ENCODE results near the gene ST7. TPM values are rescaled to one million over a fixed set of nuclear protein-coding genes. Genes with fewer than 3 reads are reported as not detected.

ST7 gene
- total RNA-seq, 1 donor from 2014 or later = 48.6 TPM

GRCh38 chr7:117193564-117193963 is 240.3 kb downstream of the ST7 start:
- TF ChIP-seq, protein P1, sequence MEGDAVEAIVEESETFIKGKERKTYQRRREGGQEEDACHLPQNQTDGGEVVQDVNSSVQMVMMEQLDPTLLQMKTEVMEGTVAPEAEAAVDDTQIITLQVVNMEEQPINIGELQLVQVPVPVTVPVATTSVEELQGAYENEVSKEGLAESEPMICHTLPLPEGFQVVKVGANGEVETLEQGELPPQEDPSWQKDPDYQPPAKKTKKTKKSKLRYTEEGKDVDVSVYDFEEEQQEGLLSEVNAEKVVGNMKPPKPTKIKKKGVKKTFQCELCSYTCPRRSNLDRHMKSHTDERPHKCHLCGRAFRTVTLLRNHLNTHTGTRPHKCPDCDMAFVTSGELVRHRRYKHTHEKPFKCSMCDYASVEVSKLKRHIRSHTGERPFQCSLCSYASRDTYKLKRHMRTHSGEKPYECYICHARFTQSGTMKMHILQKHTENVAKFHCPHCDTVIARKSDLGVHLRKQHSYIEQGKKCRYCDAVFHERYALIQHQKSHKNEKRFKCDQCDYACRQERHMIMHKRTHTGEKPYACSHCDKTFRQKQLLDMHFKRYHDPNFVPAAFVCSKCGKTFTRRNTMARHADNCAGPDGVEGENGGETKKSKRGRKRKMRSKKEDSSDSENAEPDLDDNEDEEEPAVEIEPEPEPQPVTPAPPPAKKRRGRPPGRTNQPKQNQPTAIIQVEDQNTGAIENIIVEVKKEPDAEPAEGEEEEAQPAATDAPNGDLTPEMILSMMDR (IDR thresholded peaks at IDR 0.05) = no peak
- Histone ChIP-seq H3K36me3 (peaks cover 17% of the 10 kb centered on the region), H3K27me3 (no peaks in the 10 kb centered on the region), H3K4me3 (no peak overlapping the region), H3K27ac (no peak overlapping the region), H3K4me1 (no peaks in the 10 kb centered on the region), H3K9me3 (no peaks in the 10 kb centered on the region)
- DNase-seq (no peak), ATAC-seq (no peak)
- intact Hi-C loops (cut with DNase I) = no loop called here

DNA sequence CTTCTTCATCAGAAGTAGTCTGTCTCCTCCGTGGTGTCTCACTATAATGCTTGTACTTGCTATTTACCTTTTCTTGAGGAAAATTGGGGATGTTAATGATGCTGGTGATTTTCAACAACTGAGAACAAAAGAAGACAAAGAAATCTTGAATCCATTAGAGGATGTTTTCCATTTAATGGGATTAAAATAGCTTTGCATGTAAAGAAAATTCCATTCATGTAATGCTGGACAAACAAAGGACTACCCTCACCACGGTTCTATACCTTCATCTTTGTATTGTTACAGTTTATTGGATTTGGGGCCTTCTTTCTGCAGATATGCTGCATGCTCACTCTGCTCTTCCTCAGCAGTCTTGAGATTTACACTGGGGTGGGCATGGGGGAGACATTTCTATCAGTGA is 241.1 kb downstream of the ST7 start:
- H3K27ac ChIP-seq = no peak overlapping the region
- peaks cover 17% of the 10 kb centered on the region for H3K36me3 ChIP-seq
- intact Hi-C loops (cut with DNase I) = no loop called here
- no peaks in the 10 kb centered on the region for H3K27me3 ChIP-seq
- TF ChIP-seq, protein P1 (IDR thresholded peaks at IDR 0.05) = no peak
- no peaks in the 10 kb centered on the region for H3K9me3 ChIP-seq
- H3K4me1 ChIP-seq = no peaks in the 10 kb centered on the region
- no peak for DNase-seq
- no peak overlapping the region for H3K4me3 ChIP-seq
- ATAC-seq = no peak

DNA sequence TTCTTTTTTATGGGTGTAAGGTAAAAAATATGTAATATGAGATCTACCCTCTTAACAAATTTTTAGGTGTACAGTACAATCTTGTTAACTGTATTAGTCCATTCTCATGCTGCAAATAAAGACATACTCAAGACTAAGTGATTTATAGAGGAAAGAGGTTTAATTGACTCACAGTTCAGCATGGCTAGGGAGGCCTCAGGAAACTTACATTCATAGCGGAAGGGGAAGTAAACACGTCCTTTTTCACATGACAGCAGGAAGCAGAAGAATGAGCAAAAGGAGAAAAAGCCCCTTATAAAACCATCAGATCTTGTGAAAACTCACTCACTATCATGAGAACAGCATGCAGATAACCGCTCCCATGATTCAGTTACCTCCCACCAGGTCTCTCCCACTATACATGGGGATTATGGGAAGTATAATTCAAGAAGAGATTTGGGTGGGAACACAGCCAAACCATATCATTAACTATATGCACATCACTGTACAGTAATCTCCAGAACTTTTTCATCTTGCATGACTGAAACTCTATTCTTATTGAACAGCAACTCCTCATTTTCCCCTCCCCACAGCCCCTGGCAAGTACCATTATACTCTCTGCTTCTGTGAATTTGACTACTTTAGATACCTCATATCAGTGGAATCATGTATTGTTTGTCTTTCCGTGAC is 242.2 kb downstream of the ST7 start:
- H3K4me1 ChIP-seq = no peaks in the 10 kb centered on the region
- TF ChIP-seq, protein P1 (IDR thresholded peaks at IDR 0.05) = no peak
- no peak overlapping the region for H3K4me3 ChIP-seq
- H3K36me3 ChIP-seq = peaks cover 8% of the 10 kb centered on the region
- ATAC-seq = no peak
- no peak overlapping the region for H3K27ac ChIP-seq
- H3K9me3 ChIP-seq = no peaks in the 10 kb centered on the region
- no peaks in the 10 kb centered on the region for H3K27me3 ChIP-seq
- no peak for DNase-seq
- intact Hi-C loops (cut with DNase I) = no loop called here

DNA sequence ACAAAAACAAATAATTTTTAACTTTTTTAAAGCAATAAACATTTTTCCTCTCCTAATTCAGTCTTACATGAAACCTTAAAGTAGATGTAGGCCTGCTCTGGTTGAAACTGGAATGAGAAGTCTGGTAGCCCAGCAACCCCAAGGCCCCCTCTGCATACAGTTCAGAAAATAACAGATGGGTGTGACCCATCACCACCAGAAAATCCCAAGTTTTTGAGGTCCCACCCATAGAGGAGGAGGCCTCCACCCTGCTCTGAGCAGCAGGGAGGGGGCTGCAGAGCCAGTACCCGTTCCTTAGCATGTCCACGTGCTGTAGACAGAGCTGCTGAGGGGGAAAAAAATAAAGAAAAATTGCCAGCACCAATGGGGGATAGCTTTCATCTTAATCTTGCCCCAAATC is 246.8 kb downstream of the ST7 start:
- Histone ChIP-seq H3K4me1 (no peaks in the 10 kb centered on the region), H3K27ac (no peak overlapping the region), H3K36me3 (no peaks in the 10 kb centered on the region), H3K9me3 (no peaks in the 10 kb centered on the region), H3K4me3 (no peak overlapping the region), H3K27me3 (no peaks in the 10 kb centered on the region)
- ATAC-seq (no peak), DNase-seq (no peak)
- intact Hi-C loops (cut with DNase I) = no loop called here
- TF ChIP-seq, protein P1 (IDR thresholded peaks at IDR 0.05) = no peak

DNA sequence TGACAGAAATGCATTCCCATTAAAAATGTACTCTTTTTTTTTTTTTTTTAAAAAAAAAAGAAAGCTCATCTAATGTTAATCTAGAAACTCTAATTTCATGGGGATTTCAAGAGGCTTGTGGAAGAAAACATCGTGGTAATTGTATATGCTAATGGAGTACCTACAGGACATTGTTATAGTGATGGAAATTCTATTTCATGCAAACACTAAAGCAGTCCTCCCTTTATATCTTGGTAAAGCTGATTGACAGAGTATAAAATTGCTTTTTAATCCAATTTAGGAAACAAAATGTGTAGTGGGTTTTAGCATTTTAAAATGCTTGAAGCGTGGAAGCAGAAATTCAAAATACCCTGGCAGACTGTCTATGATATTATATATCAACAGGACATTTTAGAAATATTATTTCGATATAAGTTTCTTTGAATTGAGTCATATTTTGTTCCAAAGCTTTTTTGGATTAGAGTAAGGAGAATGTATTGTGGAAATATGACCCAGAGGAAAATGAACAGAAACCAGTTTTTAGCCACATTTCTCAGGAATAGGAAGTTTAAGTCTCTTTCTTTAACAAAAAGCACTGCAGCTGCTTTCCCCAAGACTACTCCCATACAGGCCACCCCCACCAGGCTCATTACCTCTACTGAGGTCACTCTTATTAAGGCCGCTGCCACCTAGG is 247.6 kb downstream of the ST7 start:
- Histone ChIP-seq H3K4me3 (no peak overlapping the region), H3K4me1 (no peaks in the 10 kb centered on the region), H3K36me3 (no peaks in the 10 kb centered on the region), H3K27ac (no peak overlapping the region), H3K27me3 (no peaks in the 10 kb centered on the region), H3K9me3 (no peaks in the 10 kb centered on the region)
- no peak for DNase-seq
- TF ChIP-seq, protein P1 (IDR thresholded peaks at IDR 0.05) = no peak
- intact Hi-C loops (cut with DNase I) = no loop called here
- ATAC-seq = no peak
